Heart left ventricle (tissue), 16 donors: ENCODE data around the gene SLC25A11. TPM values are rescaled to one million over a fixed set of nuclear protein-coding genes. Genes with fewer than 3 reads are reported as not detected.

ENCODE experiments used
- ATAC-seq, 4 donors: fragments of 200-7000 bp; cut with Tn5 transposase; one replicate each; pipeline ENCODE4 v1.9.1; 2020 to 2022; ENCODE audit warnings: moderate library complexity in 4 of 4, mild to moderate bottlenecking in 3 of 4, moderate number of reproducible peaks in 1 of 4
- DNase-seq, 5 donors: peaks; one replicate each; pipeline ENCODE4 v3.0.0-alpha.2; 2020
- H3K27ac ChIP-seq, 12 donors: fragments of 200-600 bp; sonication (generic) in 4 of 12; one replicate each; pipeline versions ENCODE4 v1.5.0 to v1.8.0; 2016 to 2022; ENCODE audit warnings: mild to moderate bottlenecking in 2 of 12
- H3K27me3 ChIP-seq, 9 donors: fragments of 200-600 bp; sonication (generic) in 2 of 9; one replicate each; pipeline versions ENCODE4 v1.5.1 to v1.8.0; 2016 to 2022; ENCODE audit warnings: mild to moderate bottlenecking in 3 of 9
- H3K36me3 ChIP-seq, 9 donors: fragments of 200-600 bp; sonication (generic) in 2 of 9; one replicate each; pipeline versions ENCODE4 v1.5.0 to v1.8.0; 2018 to 2022; ENCODE audit warnings: mild to moderate bottlenecking in 2 of 9
- H3K4me1 ChIP-seq, 12 donors: fragments of 200-600 bp; sonication (generic) in 4 of 12; one replicate each; pipeline versions ENCODE4 v1.5.0 to v1.8.0; 2016 to 2022; ENCODE audit warnings: mild to moderate bottlenecking in 3 of 12
- H3K4me3 ChIP-seq, 12 donors: fragments of 200-600 bp; sonication (generic) in 4 of 12; one replicate each; pipeline versions ENCODE4 v1.5.0 to v1.8.0; 2017 to 2022; ENCODE audit warnings: mild to moderate bottlenecking in 9 of 12, moderate library complexity in 4 of 12
- H3K9me3 ChIP-seq, 12 donors: fragments of 200-600 bp; sonication (generic) in 4 of 12; one replicate each; pipeline versions ENCODE4 v1.5.0 to v1.8.0; 2016 to 2022; ENCODE audit warnings: mild to moderate bottlenecking in 1 of 12
- CTCF ChIP-seq, 12 donors: fragments of 200-600 bp; sonication (generic) in 4 of 12; IDR thresholded peaks; one replicate each; pipeline versions ENCODE4 v1.5.0 to v1.8.0; 2018 to 2022; ENCODE audit warnings: antibody characterized with exemption in 12 of 12, mild to moderate bottlenecking in 5 of 12
- POLR2A ChIP-seq, 2 donors: fragments of 450-650 bp; IDR thresholded peaks; one replicate each; pipeline ENCODE4 v1.6.1; 2017; ENCODE audit warnings: antibody characterized with exemption in 2 of 2, mild to moderate bottlenecking in 2 of 2, moderate library complexity in 2 of 2
- WGBS, 4 donors: extraction: QIAGEN DNeasy Blood & Tissue Kit in 2 of 4; methylation state at CpG; one replicate each; pipeline versions ENCODE4 v1.1.5 to v1.1.7; 2013 to 2018; 5-methylcytosine and 5-hydroxymethylcytosine counted together
- intact Hi-C, 10 donors: fragments of 100-400 bp; cut with DNase I; formaldehyde crosslinking; loops; one replicate each; pipeline versions ENCODE4 v1.11.1 to v1.14.2; 2022
- polyA plus RNA-seq, 2 donors: library from polyadenylated mRNA; stranded (reverse); fragments of 200-250 nt; gene quantifications; one replicate each; pipeline ENCODE4 v1.2.3, GENCODE V29; 2013
- total RNA-seq, 9 donors: library from RNA; depleted of rRNA in 2 of 9; stranded (reverse); fragments of >200 nt in 2 of 9; fragmentation: NEBNext Ultra II Directional in 3 of 9; extraction: Animal tissue kit (Norgen Biotek cat#: 25700) in 3 of 9; gene quantifications; one replicate each; pipeline versions ENCODE4 v1.1.0 to v1.2.4, GENCODE V29; 2016 to 2023
- donor health status: ischemic (EF 13 %, LVEDD 7.1; RV severe dilation, severe dysfunction).
- donor health status: healthy with polysubstance abuse.
- donor health status: DM: no; HTN: yes; CAD: no.
- donor health status: DM: no; HTN: no; CAD: no.
- donor health status: ischemic (EF 25% LVEDD 6.9; RV normal size, moderate dysfunction).
- donor health status: ischemic (EF 25% LVEDD 5.7; RV mildly dilated, moderate dysfunction).
- donor health status: healthy.
- donor health status: DM: yes; HTN: yes; CAD: no.
- donor health status: ischemic (EF 35%, LVEDD 5.7; RV mildly dilated, moderate dysfunction).
- donor health status: nonischemic (EF 11% LVEDD 7.7; RV severe dilation, severe dysfunction).
- donor health status: DM: yes; HTN: yes; CAD: no.
- donor health status: PGD.
- donor health status: ischemic (EF 29% LVEDD 5.4; RV normal size, mild dysfunction).
- donor health status: nonischemic (EF 23%, LVEDD 6.1; RV moderate dilation, normal function).

The SLC25A11 gene
- total and polyA plus RNA-seq, 11 donors, result 136 to 282 (median 168) TPM

- ATAC-seq, result no peak
- TF ChIP-seq POLR2A (IDR thresholded peaks at IDR 0.05) (no peak), CTCF (IDR thresholded peaks at IDR 0.05) (no peak)
- Histone ChIP-seq H3K4me3 (peak overlapping the region in 2 of 12 donors; percentile 98 to 100), H3K4me1 (peaks cover 15 to 68% (median 46%) of the 10 kb centered on the region in 12 donors), H3K27ac (peak overlapping the region in 10 of 12 donors; percentile 6 to 100 (median 66)), H3K36me3 (peaks cover 0 to 56% (median 49%) of the 10 kb centered on the region in 9 donors), H3K9me3 (no peaks in the 10 kb centered on the region), H3K27me3 (no peaks in the 10 kb centered on the region)
- intact Hi-C loops, result loop anchor here in 3 of 10 donors (5.0 kb wide), 3 partner anchors 37 to 53 kb away; partner anchors contain the start of genes CAMTA2 (in 1 of the 3), INCA1 (in 1 of the 3) and KIF1C (in 1 of the 3)
- WGBS, 4 donors, result 57 to 60% (median 58%) methylated on average over 8 of the region's 8 CpGs
- DNase-seq, result peak in 1 of 5 donors; percentile 57
Measured at GRCh38 chr17:4944554-4945175, 4.8 kb upstream of the SLC25A11 start.

- TF ChIP-seq CTCF (IDR thresholded peaks at IDR 0.05) (no peak), POLR2A (IDR thresholded peaks at IDR 0.05) (no peak)
- ATAC-seq (no peak), DNase-seq (no peak)
- intact Hi-C loops, result loop anchor here in 2 of 10 donors (5.0 kb wide), 2 partner anchors 37 to 53 kb away; partner anchors contain the start of genes INCA1 (in 1 of the 2) and KIF1C (in 1 of the 2)
- Histone ChIP-seq H3K4me3 (peak overlapping the region in 1 of 12 donors; percentile 98), H3K4me1 (peaks cover 15 to 66% (median 45%) of the 10 kb centered on the region in 12 donors), H3K27ac (peak overlapping the region in 6 of 12 donors; percentile 39 to 99 (median 83)), H3K27me3 (no peaks in the 10 kb centered on the region), H3K36me3 (peaks cover 0 to 56% (median 49%) of the 10 kb centered on the region in 9 donors), H3K9me3 (no peaks in the 10 kb centered on the region)
- 43 to 53% (median 50%) methylated on average over 3 of the region's 3 CpGs for WGBS, 4 donors
Measured at GRCh38 chr17:4944163-4944553, 4.3 kb upstream of the SLC25A11 start.

- Histone ChIP-seq H3K4me1 (peaks cover 21 to 78% (median 55%) of the 10 kb centered on the region in 12 donors), H3K27ac (peak overlapping the region in 6 of 12 donors; percentile 11 to 99 (median 34)), H3K36me3 (peaks cover 0 to 62% (median 54%) of the 10 kb centered on the region in 9 donors), H3K9me3 (no peaks in the 10 kb centered on the region), H3K27me3 (no peaks in the 10 kb centered on the region), H3K4me3 (peak overlapping the region in 1 of 12 donors; percentile 8)
- DNase-seq, result no peak
- intact Hi-C loops, result loop anchor here in 2 of 10 donors (5.0 kb wide), 2 partner anchors 36 to 54 kb away; partner anchors contain the start of genes INCA1 (in 1 of the 2) and KIF1C (in 1 of the 2)
- 62 to 72% (median 67%) methylated on average over 13 of the region's 13 CpGs for WGBS, 4 donors
- ATAC-seq, result no peak
- TF ChIP-seq CTCF (IDR thresholded peaks at IDR 0.05) (no peak), POLR2A (IDR thresholded peaks at IDR 0.05) (no peak)
Measured at GRCh38 chr17:4942760-4943508, 3.1 kb upstream of the SLC25A11 start.

- H3K9me3 ChIP-seq, result no peaks in the 10 kb centered on the region
- 41 to 53% (median 50%) methylated on average over 4 of the region's 4 CpGs for WGBS, 4 donors
- peaks cover 19 to 69% (median 46%) of the 10 kb centered on the region in 12 donors for H3K4me1 ChIP-seq
- H3K27me3 ChIP-seq, result no peaks in the 10 kb centered on the region
- TF ChIP-seq CTCF (IDR thresholded peaks at IDR 0.05) (no peak), POLR2A (IDR thresholded peaks at IDR 0.05) (no peak)
- ATAC-seq (no peak), DNase-seq (no peak)
- H3K36me3 ChIP-seq, result peaks cover 0 to 71% (median 64%) of the 10 kb centered on the region in 9 donors
- peak overlapping the region; percentile 76 to 98 (median 88) for H3K4me3 ChIP-seq
- intact Hi-C loops, result loop anchor here in 2 of 10 donors (5.0 kb wide), 2 partner anchors 34 to 56 kb away; partner anchors contain the start of genes INCA1 (in 1 of the 2) and KIF1C (in 1 of the 2)
- peak overlapping the region in 10 of 12 donors; percentile 91 to 99 (median 97) for H3K27ac ChIP-seq
Measured at GRCh38 chr17:4941319-4941610, 1.4 kb upstream of the SLC25A11 start.
